GM23338 (cell line): ENCODE measurements around the gene METTL18. TPM values are rescaled to one million over a fixed set of nuclear protein-coding genes. Genes with fewer than 3 reads are reported as not detected.

Experiments
- ATAC-seq: fragments of 200-7000 bp; cut with Tn5 transposase; 3 replicates; pipeline ENCODE4 v1.9.1; 2020
- DNase-seq: peaks from one replicate; pipeline ENCODE4 v3.0.0-alpha.2; 2015; ENCODE audit warnings: low spot score
- H2AFZ ChIP-seq: fragments of 200-600 bp; sonication (generic); 2 replicates; pipeline ENCODE4 v1.8.0; 2016; ENCODE audit warnings: antibody characterized with exemption, mild to moderate bottlenecking, moderate library complexity
- H3F3A ChIP-seq: fragments of 200-600 bp; sonication (generic); replicated peaks from 2 replicates; pipeline ENCODE4 v1.8.0; 2017; ENCODE audit warnings: antibody characterized with exemption, mixed run types, low read depth
- H3K27ac ChIP-seq: fragments of 200-600 bp; sonication (generic); 2 replicates; pipeline ENCODE4 v1.6.1; 2016; ENCODE audit warnings: low read depth
- H3K27me3 ChIP-seq: fragments of 200-600 bp; sonication (generic); 2 replicates; pipeline ENCODE4 v1.8.0; 2016; ENCODE audit warnings: mild to moderate bottlenecking, mixed run types, moderate library complexity; ENCODE audit not compliant: insufficient read depth
- H3K36me3 ChIP-seq: fragments of 200-600 bp; sonication (generic); 2 replicates; pipeline ENCODE4 v1.8.0; 2016; ENCODE audit warnings: mild to moderate bottlenecking; ENCODE audit not compliant: insufficient read depth
- H3K4me1 ChIP-seq: fragments of 200-600 bp; sonication (generic); 2 replicates; pipeline ENCODE4 v1.8.0; 2016; ENCODE audit warnings: mild to moderate bottlenecking, moderate library complexity; ENCODE audit not compliant: insufficient read depth
- H3K4me2 ChIP-seq: fragments of 200-600 bp; sonication (generic); 2 replicates; pipeline ENCODE4 v1.7.1; 2017; ENCODE audit warnings: mixed run types
- H3K4me3 ChIP-seq: fragments of 200-600 bp; sonication (generic); 2 replicates; pipeline ENCODE4 v1.6.1; 2016; ENCODE audit warnings: mixed run types
- H3K79me2 ChIP-seq: fragments of 200-600 bp; sonication (generic); replicated peaks from 2 replicates; pipeline ENCODE4 v1.8.0; 2017; ENCODE audit warnings: mild to moderate bottlenecking; ENCODE audit not compliant: insufficient read depth
- H3K9me2 ChIP-seq: fragments of 200-600 bp; sonication (generic); 2 replicates; pipeline ENCODE4 v1.8.0; 2017; ENCODE audit not compliant: insufficient read depth
- H4K20me1 ChIP-seq: fragments of 200-600 bp; sonication (generic); replicated peaks from 2 replicates; pipeline ENCODE4 v1.8.0; 2017; ENCODE audit warnings: mild to moderate bottlenecking; ENCODE audit not compliant: insufficient read depth
- H3K27ac Mint-ChIP-seq: 2 replicates; pipeline ENCODE4 v1.8.0; 2020; ENCODE audit warnings: inconsistent platforms, mild to moderate bottlenecking, moderate library complexity, mixed read lengths
- H3K27me3 Mint-ChIP-seq: 3 replicates; pipeline ENCODE4 v1.8.0; 2022; ENCODE audit warnings: low read depth, mild to moderate bottlenecking, moderate library complexity, mixed read lengths, inconsistent platforms; ENCODE audit not compliant: insufficient read depth, poor library complexity
- H3K36me3 Mint-ChIP-seq: 3 replicates; pipeline ENCODE4 v1.8.0; 2021; ENCODE audit warnings: low read depth, mild to moderate bottlenecking, inconsistent platforms, moderate library complexity, mixed read lengths
- H3K4me1 Mint-ChIP-seq: 3 replicates; pipeline ENCODE4 v1.8.0; 2020; ENCODE audit warnings: mild to moderate bottlenecking, inconsistent platforms, mixed read lengths
- H3K4me3 Mint-ChIP-seq: 3 replicates; pipeline ENCODE4 v1.8.0; 2021; ENCODE audit warnings: moderate library complexity, mild to moderate bottlenecking, inconsistent platforms, mixed read lengths
- H3K9me3 Mint-ChIP-seq: 3 replicates; pipeline ENCODE4 v1.8.0; 2020; ENCODE audit warnings: moderate library complexity, mild to moderate bottlenecking, inconsistent platforms, mixed read lengths
- ETS1 ChIP-seq: IDR thresholded peaks from 2 replicates; pipeline ENCODE4 v1.6.1; 2016; ENCODE audit warnings: antibody characterized with exemption
- JUNB ChIP-seq: IDR thresholded peaks from one replicate; pipeline ENCODE4 v1.6.1; 2016; ENCODE audit warnings: antibody characterized with exemption; ENCODE audit not compliant: unreplicated experiment
- ZNF114 ChIP-seq: fragments of 250-450 bp; sonication (Bioruptor Pico); IDR thresholded peaks from 2 replicates; pipeline ENCODE4 v1.5.0; 2020; ENCODE audit warnings: mild to moderate bottlenecking, moderate library complexity
- polyA plus RNA-seq: library from polyadenylated mRNA; unstranded; fragments of >200 nt; fragmentation: Nextera tagmentation; extraction: Ambion mirVana; gene quantifications from 2 replicates; pipeline ENCODE4 v1.2.1, GENCODE V29; 2016
- total RNA-seq: library from RNA; depleted of rRNA; stranded (reverse); fragments of >200 nt; shearing (Covaris generic); gene quantifications from 2 replicates; pipeline ENCODE4 v1.2.3, GENCODE V29; 2014
- TF ChIP-seq, protein P1 (sequence below): fragments of 250-450 bp; sonication (Bioruptor Pico); IDR thresholded peaks from 2 replicates; pipeline ENCODE4 v1.5.0; 2020; ENCODE audit warnings: mild to moderate bottlenecking, moderate library complexity
- TF ChIP-seq, protein P2 (sequence below), 2 experiments: fragments of 200-600 bp in 1 of 2; sonication (generic) in 1 of 2; conservative IDR thresholded peaks; 2 replicates each; pipeline versions ENCODE4 v1.5.1 to v1.6.1; 2016 to 2017; ENCODE audit warnings: antibody characterized with exemption in 2 of 2, low read depth in 2 of 2, mild to moderate bottlenecking in 2 of 2, moderate library complexity in 1 of 2
- TF ChIP-seq, protein P3 (sequence below): IDR thresholded peaks from one replicate; pipeline ENCODE4 v1.6.1; 2018; ENCODE audit warnings: antibody characterized with exemption; ENCODE audit not compliant: unreplicated experiment

METTL18 gene
- total and polyA plus RNA-seq, 2 experiments from 2014 or later, result 9.9 to 13.6 TPM

- TF ChIP-seq, protein P1, sequence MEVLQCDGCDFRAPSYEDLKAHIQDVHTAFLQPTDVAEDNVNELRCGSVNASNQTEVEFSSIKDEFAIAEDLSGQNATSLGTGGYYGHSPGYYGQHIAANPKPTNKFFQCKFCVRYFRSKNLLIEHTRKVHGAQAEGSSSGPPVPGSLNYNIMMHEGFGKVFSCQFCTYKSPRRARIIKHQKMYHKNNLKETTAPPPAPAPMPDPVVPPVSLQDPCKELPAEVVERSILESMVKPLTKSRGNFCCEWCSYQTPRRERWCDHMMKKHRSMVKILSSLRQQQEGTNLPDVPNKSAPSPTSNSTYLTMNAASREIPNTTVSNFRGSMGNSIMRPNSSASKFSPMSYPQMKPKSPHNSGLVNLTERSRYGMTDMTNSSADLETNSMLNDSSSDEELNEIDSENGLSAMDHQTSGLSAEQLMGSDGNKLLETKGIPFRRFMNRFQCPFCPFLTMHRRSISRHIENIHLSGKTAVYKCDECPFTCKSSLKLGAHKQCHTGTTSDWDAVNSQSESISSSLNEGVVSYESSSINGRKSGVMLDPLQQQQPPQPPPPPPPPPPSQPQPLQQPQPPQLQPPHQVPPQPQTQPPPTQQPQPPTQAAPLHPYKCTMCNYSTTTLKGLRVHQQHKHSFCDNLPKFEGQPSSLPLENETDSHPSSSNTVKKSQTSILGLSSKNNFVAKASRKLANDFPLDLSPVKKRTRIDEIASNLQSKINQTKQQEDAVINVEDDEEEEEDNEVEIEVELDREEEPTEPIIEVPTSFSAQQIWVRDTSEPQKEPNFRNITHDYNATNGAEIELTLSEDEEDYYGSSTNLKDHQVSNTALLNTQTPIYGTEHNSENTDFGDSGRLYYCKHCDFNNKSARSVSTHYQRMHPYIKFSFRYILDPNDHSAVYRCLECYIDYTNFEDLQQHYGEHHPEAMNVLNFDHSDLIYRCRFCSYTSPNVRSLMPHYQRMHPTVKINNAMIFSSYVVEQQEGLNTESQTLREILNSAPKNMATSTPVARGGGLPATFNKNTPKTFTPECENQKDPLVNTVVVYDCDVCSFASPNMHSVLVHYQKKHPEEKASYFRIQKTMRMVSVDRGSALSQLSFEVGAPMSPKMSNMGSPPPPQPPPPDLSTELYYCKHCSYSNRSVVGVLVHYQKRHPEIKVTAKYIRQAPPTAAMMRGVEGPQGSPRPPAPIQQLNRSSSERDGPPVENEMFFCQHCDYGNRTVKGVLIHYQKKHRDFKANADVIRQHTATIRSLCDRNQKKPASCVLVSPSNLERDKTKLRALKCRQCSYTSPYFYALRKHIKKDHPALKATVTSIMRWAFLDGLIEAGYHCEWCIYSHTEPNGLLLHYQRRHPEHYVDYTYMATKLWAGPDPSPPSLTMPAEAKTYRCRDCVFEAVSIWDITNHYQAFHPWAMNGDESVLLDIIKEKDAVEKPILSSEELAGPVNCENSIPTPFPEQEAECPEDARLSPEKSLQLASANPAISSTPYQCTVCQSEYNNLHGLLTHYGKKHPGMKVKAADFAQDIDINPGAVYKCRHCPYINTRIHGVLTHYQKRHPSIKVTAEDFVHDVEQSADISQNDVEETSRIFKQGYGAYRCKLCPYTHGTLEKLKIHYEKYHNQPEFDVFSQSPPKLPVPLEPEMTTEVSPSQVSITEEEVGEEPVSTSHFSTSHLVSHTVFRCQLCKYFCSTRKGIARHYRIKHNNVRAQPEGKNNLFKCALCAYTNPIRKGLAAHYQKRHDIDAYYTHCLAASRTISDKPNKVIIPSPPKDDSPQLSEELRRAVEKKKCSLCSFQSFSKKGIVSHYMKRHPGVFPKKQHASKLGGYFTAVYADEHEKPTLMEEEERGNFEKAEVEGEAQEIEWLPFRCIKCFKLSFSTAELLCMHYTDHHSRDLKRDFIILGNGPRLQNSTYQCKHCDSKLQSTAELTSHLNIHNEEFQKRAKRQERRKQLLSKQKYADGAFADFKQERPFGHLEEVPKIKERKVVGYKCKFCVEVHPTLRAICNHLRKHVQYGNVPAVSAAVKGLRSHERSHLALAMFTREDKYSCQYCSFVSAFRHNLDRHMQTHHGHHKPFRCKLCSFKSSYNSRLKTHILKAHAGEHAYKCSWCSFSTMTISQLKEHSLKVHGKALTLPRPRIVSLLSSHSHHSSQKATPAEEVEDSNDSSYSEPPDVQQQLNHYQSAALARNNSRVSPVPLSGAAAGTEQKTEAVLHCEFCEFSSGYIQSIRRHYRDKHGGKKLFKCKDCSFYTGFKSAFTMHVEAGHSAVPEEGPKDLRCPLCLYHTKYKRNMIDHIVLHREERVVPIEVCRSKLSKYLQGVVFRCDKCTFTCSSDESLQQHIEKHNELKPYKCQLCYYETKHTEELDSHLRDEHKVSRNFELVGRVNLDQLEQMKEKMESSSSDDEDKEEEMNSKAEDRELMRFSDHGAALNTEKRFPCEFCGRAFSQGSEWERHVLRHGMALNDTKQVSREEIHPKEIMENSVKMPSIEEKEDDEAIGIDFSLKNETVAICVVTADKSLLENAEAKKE (CRISPR knock-in tag), result no peak
- TF ChIP-seq, protein P2, sequence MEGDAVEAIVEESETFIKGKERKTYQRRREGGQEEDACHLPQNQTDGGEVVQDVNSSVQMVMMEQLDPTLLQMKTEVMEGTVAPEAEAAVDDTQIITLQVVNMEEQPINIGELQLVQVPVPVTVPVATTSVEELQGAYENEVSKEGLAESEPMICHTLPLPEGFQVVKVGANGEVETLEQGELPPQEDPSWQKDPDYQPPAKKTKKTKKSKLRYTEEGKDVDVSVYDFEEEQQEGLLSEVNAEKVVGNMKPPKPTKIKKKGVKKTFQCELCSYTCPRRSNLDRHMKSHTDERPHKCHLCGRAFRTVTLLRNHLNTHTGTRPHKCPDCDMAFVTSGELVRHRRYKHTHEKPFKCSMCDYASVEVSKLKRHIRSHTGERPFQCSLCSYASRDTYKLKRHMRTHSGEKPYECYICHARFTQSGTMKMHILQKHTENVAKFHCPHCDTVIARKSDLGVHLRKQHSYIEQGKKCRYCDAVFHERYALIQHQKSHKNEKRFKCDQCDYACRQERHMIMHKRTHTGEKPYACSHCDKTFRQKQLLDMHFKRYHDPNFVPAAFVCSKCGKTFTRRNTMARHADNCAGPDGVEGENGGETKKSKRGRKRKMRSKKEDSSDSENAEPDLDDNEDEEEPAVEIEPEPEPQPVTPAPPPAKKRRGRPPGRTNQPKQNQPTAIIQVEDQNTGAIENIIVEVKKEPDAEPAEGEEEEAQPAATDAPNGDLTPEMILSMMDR (conservative IDR thresholded peaks at IDR 0.05; ENCODE audit: low read depth in 2 of 2), result no peak
- TF ChIP-seq JUNB (no peak), ETS1 (no peak)
Measured at GRCh38 chr1:169835647-169836046, 40.9 kb upstream of the METTL18 start (continued).

GRCh38 chr1:169834869-169835268, 40.2 kb upstream of the METTL18 start:
- Histone ChIP-seq H3K4me2 (no peak overlapping the region), H2AFZ (no peak overlapping the region), H3K4me1 (no peaks in the 10 kb centered on the region), H3K4me3 (no peak overlapping the region), H3K36me3 (peaks cover 50% of the 10 kb centered on the region), H4K20me1 (no peaks in the 10 kb centered on the region; the same call in 1 of the 2 replicates), H3F3A (no peaks in the 10 kb centered on the region), H3K27me3 (no peaks in the 10 kb centered on the region), H3K27ac (no peak overlapping the region), H3K9me2 (no peaks in the 10 kb centered on the region), H3K79me2 (peaks cover 11% of the 10 kb centered on the region; the same call in 1 of the 2 replicates)
- Mint-ChIP-seq H3K27me3 (no peaks in the 10 kb centered on the region), H3K4me1 (no peaks in the 10 kb centered on the region), H3K27ac (no peak overlapping the region; the same call in 1 of the 2 replicates), H3K4me3 (no peak overlapping the region), H3K9me3 (no peaks in the 10 kb centered on the region; the same call in 2 of the 3 replicates), H3K36me3 (peaks cover 60% of the 10 kb centered on the region)
- ATAC-seq (no peak), DNase-seq (no peak)
- TF ChIP-seq, protein P2 (conservative IDR thresholded peaks at IDR 0.05; ENCODE audit: low read depth in 2 of 2), result no peak
- TF ChIP-seq, protein P3, sequence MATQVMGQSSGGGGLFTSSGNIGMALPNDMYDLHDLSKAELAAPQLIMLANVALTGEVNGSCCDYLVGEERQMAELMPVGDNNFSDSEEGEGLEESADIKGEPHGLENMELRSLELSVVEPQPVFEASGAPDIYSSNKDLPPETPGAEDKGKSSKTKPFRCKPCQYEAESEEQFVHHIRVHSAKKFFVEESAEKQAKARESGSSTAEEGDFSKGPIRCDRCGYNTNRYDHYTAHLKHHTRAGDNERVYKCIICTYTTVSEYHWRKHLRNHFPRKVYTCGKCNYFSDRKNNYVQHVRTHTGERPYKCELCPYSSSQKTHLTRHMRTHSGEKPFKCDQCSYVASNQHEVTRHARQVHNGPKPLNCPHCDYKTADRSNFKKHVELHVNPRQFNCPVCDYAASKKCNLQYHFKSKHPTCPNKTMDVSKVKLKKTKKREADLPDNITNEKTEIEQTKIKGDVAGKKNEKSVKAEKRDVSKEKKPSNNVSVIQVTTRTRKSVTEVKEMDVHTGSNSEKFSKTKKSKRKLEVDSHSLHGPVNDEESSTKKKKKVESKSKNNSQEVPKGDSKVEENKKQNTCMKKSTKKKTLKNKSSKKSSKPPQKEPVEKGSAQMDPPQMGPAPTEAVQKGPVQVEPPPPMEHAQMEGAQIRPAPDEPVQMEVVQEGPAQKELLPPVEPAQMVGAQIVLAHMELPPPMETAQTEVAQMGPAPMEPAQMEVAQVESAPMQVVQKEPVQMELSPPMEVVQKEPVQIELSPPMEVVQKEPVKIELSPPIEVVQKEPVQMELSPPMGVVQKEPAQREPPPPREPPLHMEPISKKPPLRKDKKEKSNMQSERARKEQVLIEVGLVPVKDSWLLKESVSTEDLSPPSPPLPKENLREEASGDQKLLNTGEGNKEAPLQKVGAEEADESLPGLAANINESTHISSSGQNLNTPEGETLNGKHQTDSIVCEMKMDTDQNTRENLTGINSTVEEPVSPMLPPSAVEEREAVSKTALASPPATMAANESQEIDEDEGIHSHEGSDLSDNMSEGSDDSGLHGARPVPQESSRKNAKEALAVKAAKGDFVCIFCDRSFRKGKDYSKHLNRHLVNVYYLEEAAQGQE, result no peak
- TF ChIP-seq ZNF114 (CRISPR knock-in tag) (no peak), ETS1 (no peak)
